GM21529 (cell line): ENCODE data around the gene PRDM13.

Experiments used
- ATAC-seq: cut with Tn5 transposase; IDR thresholded peaks from one replicate; pipeline ENCODE4 v1.9.1; 2021; ENCODE audit not compliant: unreplicated experiment

PRDM13 gene

GRCh38 chr6:99603421-99604165, 3.0 kb upstream of the PRDM13 start:
- ATAC-seq, result peak; percentile 44

- no peak for ATAC-seq
Measured at GRCh38 chr6:99604166-99605073, 2.2 kb upstream of the PRDM13 start.

- ATAC-seq, result no peak
Measured at GRCh38 chr6:99605074-99605734, 1.4 kb upstream of the PRDM13 start.

GRCh38 chr6:99605911-99606655, 550 bp upstream of the PRDM13 start:
- ATAC-seq, result no peak

- no peak for ATAC-seq
Measured at GRCh38 chr6:99607416-99608036, 893 bp downstream of the PRDM13 start.

- ATAC-seq, result no peak
Measured at GRCh38 chr6:99608059-99608885, 1.6 kb downstream of the PRDM13 start.

- ATAC-seq, result no peak
Measured at GRCh38 chr6:99608886-99609482, 2.4 kb downstream of the PRDM13 start.

DNA sequence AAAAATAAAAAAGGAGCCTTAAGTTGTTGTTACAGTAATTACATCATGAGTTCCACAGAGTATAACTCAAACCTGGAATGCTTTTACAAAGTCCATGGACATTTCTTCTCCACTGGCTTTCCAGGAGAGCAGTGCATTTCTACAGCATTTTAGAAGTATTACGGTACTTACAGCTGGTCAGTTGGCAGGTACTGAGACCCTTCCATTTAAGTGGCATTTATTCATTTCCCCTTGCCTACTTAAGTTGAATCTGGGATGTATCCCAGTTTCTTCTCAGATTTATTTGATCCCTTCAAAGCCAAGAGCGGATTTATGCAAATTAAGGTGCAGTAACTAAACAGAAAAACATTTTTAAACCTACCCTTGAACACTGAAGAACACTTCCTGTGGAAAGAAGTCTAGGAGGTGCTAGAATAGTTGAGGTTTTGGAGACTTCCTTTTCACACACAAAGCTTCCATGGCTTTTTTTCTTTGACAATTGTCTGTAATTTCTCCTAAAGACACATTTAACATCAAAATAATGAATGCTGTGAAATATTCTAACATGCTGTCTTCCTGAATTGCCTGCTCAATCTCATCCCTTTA, 3.4 kb downstream of the PRDM13 start:
- ATAC-seq, result no peak

- peak; percentile 69 for ATAC-seq
Measured at GRCh38 chr6:99611148-99611547, 4.5 kb downstream of the PRDM13 start.

DNA sequence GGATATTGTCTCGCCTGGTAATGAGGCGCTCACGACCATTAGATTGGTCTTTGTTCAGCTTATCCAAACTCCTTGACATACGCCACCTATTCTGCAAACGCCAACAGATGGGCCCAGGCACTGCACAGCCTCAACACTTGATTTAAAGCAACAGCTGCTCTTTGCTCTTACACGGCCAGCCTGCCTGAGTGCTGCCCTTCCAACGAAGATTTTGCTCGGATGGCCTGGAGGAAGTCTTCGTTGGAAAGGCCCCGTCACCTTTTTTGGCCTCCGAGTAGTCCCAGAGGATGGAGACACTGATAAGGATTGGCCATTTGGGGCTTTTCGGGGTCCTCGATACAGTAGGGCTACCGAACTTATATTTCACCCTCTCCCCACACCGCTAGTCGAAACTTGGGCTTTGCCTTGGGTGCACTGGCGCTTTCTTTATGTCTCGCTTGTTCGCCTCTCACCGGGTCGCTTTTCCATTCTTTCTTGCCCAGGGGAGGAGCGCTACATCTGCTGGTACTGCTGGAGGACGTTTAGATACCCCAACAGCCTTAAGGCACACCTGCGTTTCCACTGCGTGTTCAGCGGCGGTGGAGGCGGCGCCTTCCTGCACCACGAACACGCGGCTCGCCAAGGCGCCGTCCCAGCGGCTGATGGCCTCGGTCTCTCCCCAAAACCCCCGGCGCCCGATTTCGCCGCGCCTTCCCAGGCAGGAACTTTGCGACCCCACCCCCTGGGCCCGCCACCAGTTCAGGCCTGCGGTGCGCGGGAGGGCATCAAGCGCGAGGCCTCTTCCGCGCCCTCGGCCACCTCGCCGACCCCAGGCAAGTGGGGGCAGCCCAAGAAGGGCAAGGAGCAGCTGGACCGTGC, 6.1 kb downstream of the PRDM13 start:
- no peak for ATAC-seq

- peak; percentile 51 for ATAC-seq
Measured at GRCh38 chr6:99613409-99613704, 6.7 kb downstream of the PRDM13 start.

DNA sequence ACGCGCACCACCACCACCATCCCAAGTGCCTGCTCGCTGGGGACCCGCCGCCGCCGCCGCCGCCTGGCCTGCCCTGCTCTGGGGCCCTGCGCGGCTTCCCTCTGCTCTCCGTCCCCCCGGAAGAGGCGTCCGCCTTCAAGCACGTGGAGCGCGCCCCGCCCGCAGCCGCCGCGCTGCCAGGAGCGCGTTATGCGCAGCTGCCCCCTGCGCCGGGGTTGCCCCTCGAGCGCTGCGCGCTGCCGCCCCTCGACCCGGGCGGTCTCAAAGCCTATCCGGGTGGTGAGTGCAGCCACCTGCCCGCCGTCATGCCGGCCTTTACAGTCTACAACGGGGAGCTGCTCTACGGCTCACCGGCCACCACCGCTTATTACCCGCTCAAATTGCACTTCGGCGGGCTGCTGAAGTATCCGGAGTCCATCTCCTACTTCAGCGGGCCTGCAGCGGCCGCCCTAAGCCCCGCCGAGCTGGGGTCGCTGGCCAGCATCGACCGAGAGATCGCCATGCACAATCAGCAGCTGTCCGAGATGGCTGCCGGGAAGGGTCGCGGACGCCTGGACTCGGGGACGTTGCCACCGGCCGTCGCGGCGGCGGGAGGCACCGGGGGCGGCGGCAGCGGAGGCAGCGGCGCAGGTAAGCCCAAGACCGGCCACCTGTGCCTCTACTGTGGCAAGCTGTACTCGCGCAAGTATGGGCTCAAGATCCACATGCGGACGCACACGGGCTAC, 7.2 kb downstream of the PRDM13 start:
- ATAC-seq, result peak; percentile 60

DNA sequence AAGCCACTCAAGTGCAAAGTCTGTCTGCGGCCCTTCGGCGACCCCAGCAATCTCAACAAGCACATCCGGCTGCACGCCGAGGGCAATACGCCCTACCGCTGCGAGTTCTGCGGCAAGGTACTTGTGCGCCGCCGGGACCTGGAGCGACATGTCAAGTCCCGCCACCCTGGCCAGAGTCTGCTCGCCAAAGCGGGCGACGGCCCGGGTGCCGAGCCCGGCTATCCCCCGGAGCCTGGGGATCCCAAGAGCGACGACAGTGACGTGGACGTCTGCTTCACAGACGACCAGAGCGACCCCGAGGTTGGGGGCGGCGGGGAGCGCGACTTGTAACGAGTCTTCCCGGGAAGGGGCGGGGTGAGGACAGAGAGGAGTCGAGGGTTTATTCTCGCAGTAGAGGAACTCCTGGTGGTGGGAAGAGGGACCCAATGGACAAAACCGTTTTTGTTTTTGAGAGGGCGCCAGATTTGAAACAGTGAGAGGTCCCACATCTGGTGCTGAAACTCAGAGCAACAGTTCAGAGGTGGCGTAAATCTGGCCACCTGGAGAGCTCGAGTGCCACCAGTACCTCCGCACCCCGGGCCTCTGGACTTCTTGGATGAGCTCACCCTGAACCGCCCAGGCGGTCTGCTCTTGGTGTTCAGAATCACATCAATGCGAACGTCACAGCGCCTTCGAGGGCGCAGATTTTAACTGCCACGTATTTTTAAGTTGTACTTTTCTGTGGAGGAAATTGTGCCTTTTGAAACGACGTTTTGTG, 8.0 kb downstream of the PRDM13 start:
- peak; percentile 25 for ATAC-seq

DNA sequence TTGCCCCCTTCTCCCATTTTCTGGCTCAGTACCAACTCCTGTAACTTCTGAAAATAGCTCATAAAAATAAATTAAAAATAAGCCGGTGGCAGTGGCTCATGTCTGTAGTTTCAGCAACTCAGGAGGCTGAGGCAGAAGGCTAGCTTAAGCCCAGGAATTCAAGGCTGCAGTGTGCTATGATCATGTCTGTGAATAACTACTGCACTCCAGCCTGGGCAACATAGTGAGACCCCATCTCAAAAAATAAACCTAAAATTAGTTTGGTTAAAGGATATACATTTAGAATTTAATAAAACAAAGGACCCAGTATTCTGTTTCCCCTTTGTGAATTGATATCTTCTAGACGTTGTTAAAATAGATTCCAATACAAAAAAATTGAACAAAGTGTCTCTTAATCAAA, 10.5 kb downstream of the PRDM13 start:
- no peak for ATAC-seq

GRCh38 chr6:99618649-99619408, 12.2 kb downstream of the PRDM13 start:
- ATAC-seq, result no peak

DNA sequence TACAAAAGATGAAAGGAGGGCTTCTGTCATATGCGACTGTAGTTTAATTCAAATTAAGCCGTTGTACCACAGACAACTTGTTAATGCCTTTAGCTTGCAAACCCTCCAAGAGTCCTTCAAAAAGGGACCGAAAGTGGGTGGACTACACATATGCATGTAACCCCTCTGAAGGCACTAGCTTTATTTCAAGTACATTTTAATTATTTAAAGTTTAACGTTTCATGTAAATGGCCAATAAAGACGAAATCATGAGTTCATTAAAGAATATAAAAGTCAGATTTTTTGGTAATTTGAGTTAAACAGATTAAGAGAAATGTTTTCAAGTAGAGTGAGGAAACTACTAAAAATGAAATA, 12.8 kb downstream of the PRDM13 start:
- no peak for ATAC-seq
